ENCODE data around the gene EVA1C.

DNA sequence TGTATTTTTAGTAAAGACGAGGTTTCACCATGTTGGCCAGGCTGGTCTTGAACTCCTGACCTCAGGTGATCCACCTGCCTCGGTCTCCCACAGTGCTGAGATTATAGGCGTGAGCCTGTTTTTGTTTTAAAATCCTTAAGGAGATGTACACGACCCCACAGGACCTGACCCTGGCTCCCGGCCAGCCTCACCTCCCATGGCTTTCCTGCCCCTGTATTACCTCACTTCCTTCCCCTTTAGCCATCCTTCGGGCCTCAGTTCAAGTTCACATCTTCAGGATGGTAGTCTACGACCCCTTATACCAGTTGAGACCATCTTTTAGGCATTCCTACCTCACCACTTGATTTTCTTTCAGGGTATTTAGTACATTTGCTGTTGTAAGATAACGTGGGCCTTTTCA is 136.5 kb downstream of the EVA1C start:
- TF ChIP-seq EZH2 (IDR thresholded peaks at IDR 0.05) (no peak), POLR2AphosphoS5 (IDR thresholded peaks at IDR 0.05; ENCODE audit: borderline replicate concordance, low read depth, low read length) (no peak)

All from SK-N-MC (cell line).